SK-N-SH (cell line): ENCODE data around the gene CACNG5. TPM values are rescaled to one million over a fixed set of nuclear protein-coding genes. Genes with fewer than 3 reads are reported as not detected.

Experiments
- CTCF ChIA-PET: fragments of 300-600, 350-600 bp; formaldehyde crosslinking; extraction: SDS; loops from one replicate; lab custom pipeline; 2021; lab: Yijun Ruan, JAX
- POLR2A ChIA-PET: fragments of 350-600 bp; sonication (Branson Sonifier 250); formaldehyde crosslinking; extraction: SDS; loops from one replicate; lab custom pipeline; 2020; ENCODE audit warnings: antibody characterized with exemption, inconsistent platforms; lab: Yijun Ruan, JAX
- DNase-seq: peaks from one replicate; pipeline ENCODE4 v3.0.0; 2012
- H2AFZ ChIP-seq: fragments of 200-600 bp; sonication (generic); 2 replicates; pipeline ENCODE4 v1.8.1; 2016; ENCODE audit warnings: antibody characterized with exemption, mild to moderate bottlenecking, low read depth
- H3F3A ChIP-seq: fragments of 200-600 bp; sonication (generic); replicated peaks from 2 replicates; pipeline ENCODE3; 2016; ENCODE audit warnings: antibody characterized with exemption, mild to moderate bottlenecking; ENCODE audit not compliant: insufficient read depth
- H3K27ac ChIP-seq, 2 experiments: fragments of 200-500 bp in 1 of 2; fragments of 200-600 bp in 1 of 2; sonication (Bioruptor generic) in 1 of 2; sonication (generic), shearing (Covaris generic) in 1 of 2; 2 replicates each; pipeline versions ENCODE4 v1.5.1 to v1.6.1; 2014 to 2016; ENCODE audit warnings: low read depth in 2 of 2, inconsistent platforms in 1 of 2, low read length in 1 of 2, mild to moderate bottlenecking in 1 of 2, mixed read lengths in 1 of 2
- H3K27me3 ChIP-seq: fragments of 200-600 bp; sonication (generic), shearing (Covaris generic); 2 replicates; pipeline ENCODE4 v1.6.1; 2016; ENCODE audit warnings: mixed run types; ENCODE audit not compliant: insufficient read depth
- H3K36me3 ChIP-seq, 2 experiments: fragments of 200-500 bp in 1 of 2; fragments of 200-600 bp in 1 of 2; sonication (Bioruptor generic) in 1 of 2; sonication (generic) in 1 of 2; replicated peaks in 1 of 2; 2 replicates each; pipeline versions ENCODE3 to v1.5.1; 2014 to 2016; ENCODE audit warnings: low read length in 1 of 2, mild to moderate bottlenecking in 1 of 2; ENCODE audit not compliant: insufficient read depth in 2 of 2, control insufficient read depth in 1 of 2
- H3K4me1 ChIP-seq, 2 experiments: fragments of 200-500 bp in 1 of 2; fragments of 200-600 bp in 1 of 2; sonication (Bioruptor generic) in 1 of 2; sonication (generic), shearing (Covaris generic) in 1 of 2; 2 replicates each; pipeline versions ENCODE4 v1.5.1 to v1.6.1; 2014 to 2016; ENCODE audit warnings: low read depth in 1 of 2, low read length in 1 of 2, mixed run types in 1 of 2; ENCODE audit not compliant: insufficient read depth in 2 of 2, control insufficient read depth in 1 of 2
- H3K4me2 ChIP-seq: fragments of 200-600 bp; sonication (generic), shearing (Covaris generic); 2 replicates; pipeline ENCODE4 v1.6.1; 2017; ENCODE audit warnings: mixed run types
- H3K4me3 ChIP-seq, 2 experiments: fragments of 200-500 bp in 1 of 2; fragments of 200-600 bp in 1 of 2; sonication (Bioruptor generic) in 1 of 2; sonication (generic), shearing (Covaris generic) in 1 of 2; 2 replicates each; pipeline versions ENCODE4 v1.5.1 to v1.8.1; 2014 to 2016; ENCODE audit warnings: low read depth in 2 of 2, inconsistent platforms in 1 of 2, low read length in 1 of 2, mild to moderate bottlenecking in 1 of 2, mixed read lengths in 1 of 2, moderate library complexity in 1 of 2
- H3K79me2 ChIP-seq: fragments of 200-600 bp; sonication (generic); 2 replicates; pipeline ENCODE4 v1.8.1; 2017; ENCODE audit warnings: mild to moderate bottlenecking; ENCODE audit not compliant: insufficient read depth
- H3K9ac ChIP-seq: fragments of 200-600 bp; sonication (generic); 2 replicates; pipeline ENCODE4 v1.6.1; 2017; ENCODE audit warnings: mixed run types
- H3K9me2 ChIP-seq: fragments of 200-600 bp; sonication (generic); 2 replicates; pipeline ENCODE4 v1.6.1; 2017; ENCODE audit warnings: mixed run types
- H3K9me3 ChIP-seq: fragments of 200-600 bp; sonication (generic); 2 replicates; pipeline ENCODE4 v1.6.1; 2017; ENCODE audit warnings: mixed run types, mild to moderate bottlenecking, moderate library complexity
- H4K20me1 ChIP-seq: fragments of 200-600 bp; sonication (generic); 2 replicates; pipeline ENCODE4 v1.6.1; 2017; ENCODE audit warnings: mild to moderate bottlenecking, mixed run types; ENCODE audit not compliant: insufficient read depth
- ELF1 ChIP-seq: IDR thresholded peaks from 2 replicates; pipeline ENCODE4 v1.4.0; 2012
- EP300 ChIP-seq, 2 experiments: IDR thresholded peaks; 2 replicates each; pipeline versions ENCODE4 v1.4.0 to v1.6.1; 2012; ENCODE audit warnings: borderline replicate concordance in 1 of 2, low read depth in 1 of 2, low read length in 1 of 2
- EZH2phosphoT487 ChIP-seq: fragments of 200-600 bp; sonication (generic); IDR thresholded peaks from 2 replicates; pipeline ENCODE4 v1.6.1; 2017; ENCODE audit warnings: low read depth, mixed run types, mild to moderate bottlenecking, antibody characterized with exemption, moderate library complexity, borderline replicate concordance
- FOXJ3 ChIP-seq: sonication (generic); formaldehyde crosslinking; IDR thresholded peaks from 2 replicates; pipeline ENCODE4 v1.5.1; 2020; ENCODE audit warnings: mild to moderate bottlenecking, missing genetic modification reagents
- FOXM1 ChIP-seq: IDR thresholded peaks from 2 replicates; pipeline ENCODE4 v1.4.0; 2012; ENCODE audit warnings: low read depth, mild to moderate bottlenecking
- GATA2 ChIP-seq: sonication (generic); formaldehyde crosslinking; IDR thresholded peaks from 2 replicates; pipeline ENCODE4 v1.5.0; 2020; ENCODE audit warnings: mild to moderate bottlenecking, missing genetic modification reagents
- JUND ChIP-seq: IDR thresholded peaks from 2 replicates; pipeline ENCODE4 v1.4.0; 2012
- MEF2A ChIP-seq: IDR thresholded peaks from 2 replicates; pipeline ENCODE4 v1.4.0; 2012; ENCODE audit warnings: low read depth, borderline replicate concordance
- NRF1 ChIP-seq: IDR thresholded peaks from 2 replicates; pipeline ENCODE4 v1.6.1; 2012; ENCODE audit warnings: low read depth, mild to moderate bottlenecking, low read length
- RAD21 ChIP-seq: IDR thresholded peaks from 2 replicates; pipeline ENCODE4 v1.6.1; 2012; ENCODE audit warnings: mild to moderate bottlenecking, low read length
- RFX5 ChIP-seq: IDR thresholded peaks from 2 replicates; pipeline ENCODE4 v1.6.1; 2012; ENCODE audit warnings: mild to moderate bottlenecking, improper control_type of control experiment, low read length
- RXRA ChIP-seq: IDR thresholded peaks from 2 replicates; pipeline ENCODE4 v1.4.0; 2012; ENCODE audit warnings: low read depth, mild to moderate bottlenecking, borderline replicate concordance
- SMC3 ChIP-seq: IDR thresholded peaks from 2 replicates; pipeline ENCODE4 v1.6.1; 2012; ENCODE audit warnings: low read depth, low read length, improper control_type of control experiment
- TCF12 ChIP-seq: IDR thresholded peaks from 2 replicates; pipeline ENCODE4 v1.4.0; 2012
- YY1 ChIP-seq: IDR thresholded peaks from 2 replicates; pipeline ENCODE4 v1.4.0; 2012; ENCODE audit warnings: low read depth, mild to moderate bottlenecking
- WGBS: methylation state at CpG from one replicate; pipeline ENCODE4 v1.1.6; 2017; ENCODE audit warnings: low lambda C conversion rate; 5-methylcytosine and 5-hydroxymethylcytosine counted together
- polyA plus RNA-seq, 3 experiments: library from polyadenylated mRNA; depleted of rRNA; stranded (reverse); fragments of >200 nt; gene quantifications; 2 replicates each; pipeline ENCODE4 v1.2.3, GENCODE V29; 2012
- TF ChIP-seq, protein P1 (sequence below): IDR thresholded peaks from 2 replicates; pipeline ENCODE4; 2012
- TF ChIP-seq, protein P2 (sequence below): fragments of 150-350 bp; IDR thresholded peaks from 2 replicates; pipeline ENCODE4 v1.6.1; 2017; ENCODE audit warnings: antibody characterized with exemption, low read length, low read depth, borderline replicate concordance
- TF ChIP-seq, protein P3 (sequence below): IDR thresholded peaks from 2 replicates; pipeline ENCODE4 v1.4.0; 2012; ENCODE audit warnings: low read depth, borderline replicate concordance

CACNG5 gene
- polyA plus RNA-seq, 1 of the 3 experiments (the other 2 are of a cell fraction) = 0.10 TPM

- H3K27ac ChIP-seq = no peak overlapping the region
- H3K36me3 ChIP-seq = no peaks in the 10 kb centered on the region
- no peaks in the 10 kb centered on the region for H3F3A ChIP-seq
- peaks cover 64% of the 10 kb centered on the region for H3K27me3 ChIP-seq
- DNase-seq = no peak
- no peaks in the 10 kb centered on the region for H3K79me2 ChIP-seq
- no peak overlapping the region for H3K4me3 ChIP-seq
- H2AFZ ChIP-seq = no peak overlapping the region
- H3K9ac ChIP-seq = no peak overlapping the region
- 67% methylated on average over 11 of the region's 11 CpGs for WGBS
- no peaks in the 10 kb centered on the region for H3K9me2 ChIP-seq
- no peaks in the 10 kb centered on the region for H4K20me1 ChIP-seq
- no peak for TF ChIP-seq EZH2phosphoT487
- H3K9me3 ChIP-seq = no peaks in the 10 kb centered on the region
- ChIA-PET CTCF (interaction anchor here (0.6 to 2.6 kb wide), 3 partner anchors 62 to 1597 kb away, joined by 3 to 20 read pairs (median 5); no protein-coding TSS in a partner anchor), POLR2A (no interaction called here)
- H3K4me1 ChIP-seq = peaks cover 0 to 7% of the 10 kb centered on the region in 2 experiments; a peak in 1 of 4 replicates
- H3K4me2 ChIP-seq = no peak overlapping the region
These were observed 3.2 kb downstream of the CACNG5 start for GRCh38 chr17:66837885-66838665.

- ChIA-PET POLR2A (no interaction called here), CTCF (interaction anchor here (0.5 to 1.9 kb wide), 2 partner anchors 36 to 60 kb away, joined by 3 to 5 read pairs; no protein-coding TSS in a partner anchor)
- Histone ChIP-seq H3K4me2 (no peak overlapping the region), H3K4me1 (peaks cover 0 to 4% of the 10 kb centered on the region in 2 experiments; a peak in 1 of 4 replicates), H3K27ac (no peak overlapping the region), H3K9ac (no peak overlapping the region), H3F3A (no peaks in the 10 kb centered on the region), H3K9me3 (no peaks in the 10 kb centered on the region), H3K4me3 (no peak overlapping the region), H3K27me3 (peaks cover 48% of the 10 kb centered on the region), H3K79me2 (no peaks in the 10 kb centered on the region), H4K20me1 (no peaks in the 10 kb centered on the region), H2AFZ (no peak overlapping the region), H3K9me2 (no peaks in the 10 kb centered on the region), H3K36me3 (no peaks in the 10 kb centered on the region)
- TF ChIP-seq NRF1 (no peak), YY1 (no peak), MEF2A (no peak), TCF12 (no peak), FOXM1 (no peak), RXRA (no peak), RAD21 (no peak), SMC3 (no peak), GATA2 (CRISPR knock-in tag) (no peak), JUND (no peak), ELF1 (no peak), RFX5 (no peak), EP300 (IDR thresholded peaks at IDR 0.05; ENCODE audit: borderline replicate concordance in 1 of 2, low read depth in 1 of 2, low read length in 1 of 2) (no peak), FOXJ3 (CRISPR knock-in tag) (no peak)
- TF ChIP-seq, protein P1, sequence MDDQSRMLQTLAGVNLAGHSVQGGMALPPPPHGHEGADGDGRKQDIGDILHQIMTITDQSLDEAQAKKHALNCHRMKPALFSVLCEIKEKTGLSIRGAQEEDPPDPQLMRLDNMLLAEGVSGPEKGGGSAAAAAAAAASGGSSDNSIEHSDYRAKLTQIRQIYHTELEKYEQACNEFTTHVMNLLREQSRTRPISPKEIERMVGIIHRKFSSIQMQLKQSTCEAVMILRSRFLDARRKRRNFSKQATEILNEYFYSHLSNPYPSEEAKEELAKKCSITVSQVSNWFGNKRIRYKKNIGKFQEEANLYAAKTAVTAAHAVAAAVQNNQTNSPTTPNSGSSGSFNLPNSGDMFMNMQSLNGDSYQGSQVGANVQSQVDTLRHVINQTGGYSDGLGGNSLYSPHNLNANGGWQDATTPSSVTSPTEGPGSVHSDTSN = no peak
- TF ChIP-seq, protein P2, sequence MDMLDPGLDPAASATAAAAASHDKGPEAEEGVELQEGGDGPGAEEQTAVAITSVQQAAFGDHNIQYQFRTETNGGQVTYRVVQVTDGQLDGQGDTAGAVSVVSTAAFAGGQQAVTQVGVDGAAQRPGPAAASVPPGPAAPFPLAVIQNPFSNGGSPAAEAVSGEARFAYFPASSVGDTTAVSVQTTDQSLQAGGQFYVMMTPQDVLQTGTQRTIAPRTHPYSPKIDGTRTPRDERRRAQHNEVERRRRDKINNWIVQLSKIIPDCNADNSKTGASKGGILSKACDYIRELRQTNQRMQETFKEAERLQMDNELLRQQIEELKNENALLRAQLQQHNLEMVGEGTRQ = no peak
- TF ChIP-seq, protein P3, sequence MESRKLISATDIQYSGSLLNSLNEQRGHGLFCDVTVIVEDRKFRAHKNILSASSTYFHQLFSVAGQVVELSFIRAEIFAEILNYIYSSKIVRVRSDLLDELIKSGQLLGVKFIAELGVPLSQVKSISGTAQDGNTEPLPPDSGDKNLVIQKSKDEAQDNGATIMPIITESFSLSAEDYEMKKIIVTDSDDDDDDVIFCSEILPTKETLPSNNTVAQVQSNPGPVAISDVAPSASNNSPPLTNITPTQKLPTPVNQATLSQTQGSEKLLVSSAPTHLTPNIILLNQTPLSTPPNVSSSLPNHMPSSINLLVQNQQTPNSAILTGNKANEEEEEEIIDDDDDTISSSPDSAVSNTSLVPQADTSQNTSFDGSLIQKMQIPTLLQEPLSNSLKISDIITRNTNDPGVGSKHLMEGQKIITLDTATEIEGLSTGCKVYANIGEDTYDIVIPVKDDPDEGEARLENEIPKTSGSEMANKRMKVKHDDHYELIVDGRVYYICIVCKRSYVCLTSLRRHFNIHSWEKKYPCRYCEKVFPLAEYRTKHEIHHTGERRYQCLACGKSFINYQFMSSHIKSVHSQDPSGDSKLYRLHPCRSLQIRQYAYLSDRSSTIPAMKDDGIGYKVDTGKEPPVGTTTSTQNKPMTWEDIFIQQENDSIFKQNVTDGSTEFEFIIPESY = no peak
- WGBS = 74% methylated on average over 9 of the region's 9 CpGs
- DNase-seq = no peak
These were observed 4.7 kb downstream of the CACNG5 start for GRCh38 chr17:66839616-66840015.
